AG08395 (cell line): ENCODE data around the gene FRZB.
"Not testable (repeated sequence)": the region's sequence is repeated elsewhere in the genome, so short reads cannot be mapped to it uniquely, and the experiment has no call there.

Experiments
- DNase-seq: peaks from one replicate; pipeline ENCODE4 v3.0.0; 2012; ENCODE audit warnings: mixed read lengths, low spot score

FRZB gene

DNA sequence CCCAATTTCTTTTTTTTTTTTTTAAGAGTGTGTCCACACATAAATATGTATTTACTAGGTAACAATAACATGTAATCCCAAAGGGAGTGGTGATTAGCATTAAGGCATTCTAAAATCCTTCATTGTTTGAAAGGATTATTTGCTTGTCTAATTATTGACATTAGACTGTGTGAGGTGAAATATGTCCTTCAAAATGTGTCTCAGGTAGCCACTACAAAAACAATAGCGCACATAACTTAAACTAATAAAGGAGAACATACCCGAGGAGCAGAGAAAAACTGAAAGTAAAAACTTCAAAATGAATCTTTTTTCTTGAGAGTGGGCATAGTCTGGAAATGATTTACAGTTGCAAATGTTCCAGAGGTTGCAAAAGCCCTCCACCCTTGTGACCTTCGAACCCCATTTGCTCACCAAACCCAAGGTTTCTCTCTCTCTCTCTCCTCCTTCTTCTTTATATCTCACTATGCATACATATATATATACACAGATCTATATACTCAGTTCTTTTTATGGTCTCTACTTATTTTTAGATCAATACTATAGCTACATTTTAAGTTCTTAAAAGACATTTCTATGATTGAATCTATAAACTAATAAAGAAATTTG, 24.4 kb upstream of the FRZB start:
- DNase-seq: no peak

DNA sequence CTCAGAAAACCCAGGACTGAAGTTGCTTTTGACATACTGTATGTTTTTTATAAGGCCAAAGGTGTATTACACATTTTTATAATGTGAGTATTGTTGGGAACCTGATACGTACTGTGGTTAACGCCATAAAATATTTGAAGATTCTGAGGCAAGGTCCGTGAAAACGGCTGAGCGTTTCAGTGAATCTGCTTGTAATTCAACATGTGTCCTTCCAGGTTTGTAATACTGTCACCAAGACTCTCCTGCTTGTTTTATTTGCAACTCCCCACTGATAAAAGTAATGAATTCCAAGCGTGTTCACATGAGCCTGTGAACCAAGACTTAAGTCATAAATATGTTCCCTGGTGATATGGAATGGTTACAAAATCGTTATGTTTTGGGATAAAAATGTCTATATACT, 23.9 kb upstream of the FRZB start:
- DNase-seq: no peak

DNA sequence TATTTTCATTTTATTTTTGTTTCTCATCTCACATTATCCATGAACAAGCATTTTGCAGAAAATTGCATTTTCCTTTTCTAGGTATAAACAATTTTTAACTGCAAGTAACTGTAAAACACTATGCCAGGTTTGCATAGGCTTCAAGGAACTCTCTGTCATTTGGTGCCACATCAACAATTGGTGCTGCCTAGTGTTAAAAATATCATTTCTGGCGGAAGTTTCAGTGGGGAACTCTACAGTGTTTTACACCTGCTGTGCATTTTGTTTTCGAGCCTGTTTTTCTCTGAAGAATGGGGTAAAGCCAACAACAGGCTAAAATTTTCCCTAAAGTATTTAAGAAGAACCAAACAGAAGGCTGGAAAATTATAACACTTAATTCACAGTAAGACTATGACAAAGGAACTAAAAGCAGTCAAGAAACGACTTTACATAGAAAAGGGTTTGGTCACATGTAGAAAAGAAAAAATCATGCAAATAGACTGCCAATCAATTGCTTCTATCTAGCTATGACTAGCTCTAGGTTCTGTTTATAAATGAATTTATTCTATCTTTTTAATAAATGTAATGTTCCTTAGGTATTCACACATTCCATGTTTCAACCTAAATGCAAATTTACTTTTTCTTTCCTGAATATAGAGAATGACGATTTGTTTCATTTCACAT, 21.4 kb upstream of the FRZB start:
- no peak for DNase-seq

DNA sequence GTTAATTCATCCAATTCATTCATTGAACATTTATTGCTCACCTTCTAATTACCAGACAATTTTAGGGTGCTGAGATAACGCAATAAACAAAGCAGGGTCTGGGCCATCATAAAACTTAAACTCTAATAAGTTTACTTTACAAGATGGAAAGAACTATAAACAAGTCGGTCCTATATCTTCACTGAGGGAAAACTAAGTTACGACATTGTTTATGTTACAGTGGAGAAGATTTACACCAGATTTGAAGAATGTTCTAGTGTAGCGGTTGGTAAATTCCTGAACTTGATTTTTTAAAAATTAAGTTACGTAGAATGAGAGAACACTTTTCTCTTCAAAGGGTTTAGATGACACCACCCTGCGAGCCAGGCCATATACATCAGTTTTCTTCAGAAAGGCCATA, 20.7 kb upstream of the FRZB start:
- no peak for DNase-seq

DNA sequence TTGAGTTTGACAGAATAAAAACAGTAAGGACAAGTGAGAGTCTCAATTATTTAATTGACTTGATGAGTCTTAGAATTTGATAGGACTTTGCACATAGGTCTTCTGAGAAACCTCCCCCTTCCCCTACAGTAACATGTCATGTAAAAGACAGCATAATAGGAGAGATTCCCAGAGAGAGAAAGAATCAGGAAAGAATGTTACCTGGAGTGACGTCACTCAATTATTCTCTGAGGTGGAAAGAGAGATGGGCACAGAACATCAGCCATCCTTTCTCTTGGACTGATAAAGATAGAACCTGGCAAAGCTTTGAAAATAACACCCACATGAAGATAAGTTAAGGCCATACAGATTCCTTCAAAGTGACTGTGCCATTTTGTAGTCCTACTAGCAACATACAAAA, 19.3 kb upstream of the FRZB start:
- DNase-seq: no peak

DNA sequence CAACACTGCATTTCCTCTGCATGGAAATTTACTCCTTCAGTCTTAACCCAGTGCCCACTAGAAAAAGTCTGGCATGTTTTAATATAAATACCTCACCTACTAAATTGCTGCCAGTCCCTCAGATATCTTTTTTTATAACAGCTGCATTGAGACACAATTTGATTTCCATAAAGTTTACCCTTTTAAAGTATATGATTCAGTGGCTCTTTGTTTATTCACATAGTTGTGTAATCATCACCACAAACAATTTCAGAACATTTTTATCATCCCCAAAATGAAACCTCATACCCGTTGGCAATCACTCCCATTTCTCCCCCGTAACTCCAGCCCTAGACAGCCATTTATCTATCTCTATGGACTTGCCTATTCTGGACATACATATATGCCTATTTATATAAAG, 17.0 kb upstream of the FRZB start:
- DNase-seq: no peak

DNA sequence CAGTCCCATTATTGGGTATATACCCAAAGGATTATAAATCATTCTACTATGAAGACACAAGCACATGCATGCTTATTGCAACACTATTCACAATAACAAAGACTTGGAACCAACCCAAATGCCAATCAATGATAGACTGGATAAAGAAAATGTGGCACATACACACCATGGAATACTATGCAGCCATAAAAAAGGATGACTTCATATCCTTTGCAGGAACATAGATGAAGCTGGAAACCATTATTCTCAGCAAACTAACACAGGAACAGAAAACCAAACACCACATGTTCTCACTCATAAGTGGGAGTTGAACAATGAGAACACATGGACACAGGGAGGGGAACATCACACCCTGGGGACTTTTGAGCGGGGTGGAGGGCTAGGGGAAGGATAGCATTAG, 13.7 kb upstream of the FRZB start:
- not testable (repeated sequence) for DNase-seq

DNA sequence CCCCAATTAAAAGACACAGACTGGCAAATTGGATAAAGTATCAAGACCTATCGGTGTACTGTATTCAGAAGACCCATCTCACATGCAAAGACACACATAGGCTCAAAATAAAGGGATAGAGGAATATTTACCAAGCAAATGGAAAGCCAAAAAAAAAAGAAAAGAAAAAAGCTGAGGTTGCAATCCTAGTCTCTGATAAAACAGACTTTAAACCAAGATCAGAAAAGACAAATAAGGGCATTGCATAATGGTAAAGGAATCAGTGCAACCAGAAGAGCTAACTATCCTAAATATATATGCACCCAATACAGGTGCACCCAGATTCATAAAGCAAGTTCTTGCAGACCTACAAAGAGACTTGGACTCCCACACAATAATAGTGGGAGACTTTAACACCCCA, 10.2 kb upstream of the FRZB start:
- not testable (repeated sequence) for DNase-seq

DNA sequence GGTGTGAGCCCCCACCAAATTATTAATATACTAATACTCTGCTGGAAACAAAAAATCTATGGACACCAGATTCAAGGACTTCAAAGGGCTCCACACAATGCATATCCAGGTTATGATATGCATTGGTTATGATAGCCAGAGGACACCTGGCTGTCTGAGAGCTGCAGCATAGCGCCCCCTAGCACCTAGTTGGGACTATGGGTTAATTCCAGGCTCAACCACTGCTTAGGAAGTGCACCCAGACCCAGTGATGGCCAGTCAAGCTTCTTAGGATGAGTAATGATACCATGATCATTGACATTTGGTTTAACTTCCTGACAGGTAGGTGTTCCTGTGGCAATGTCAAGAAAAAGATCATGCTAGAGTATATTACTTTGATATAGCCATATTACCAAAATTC, 3.8 kb upstream of the FRZB start:
- DNase-seq: no peak

DNA sequence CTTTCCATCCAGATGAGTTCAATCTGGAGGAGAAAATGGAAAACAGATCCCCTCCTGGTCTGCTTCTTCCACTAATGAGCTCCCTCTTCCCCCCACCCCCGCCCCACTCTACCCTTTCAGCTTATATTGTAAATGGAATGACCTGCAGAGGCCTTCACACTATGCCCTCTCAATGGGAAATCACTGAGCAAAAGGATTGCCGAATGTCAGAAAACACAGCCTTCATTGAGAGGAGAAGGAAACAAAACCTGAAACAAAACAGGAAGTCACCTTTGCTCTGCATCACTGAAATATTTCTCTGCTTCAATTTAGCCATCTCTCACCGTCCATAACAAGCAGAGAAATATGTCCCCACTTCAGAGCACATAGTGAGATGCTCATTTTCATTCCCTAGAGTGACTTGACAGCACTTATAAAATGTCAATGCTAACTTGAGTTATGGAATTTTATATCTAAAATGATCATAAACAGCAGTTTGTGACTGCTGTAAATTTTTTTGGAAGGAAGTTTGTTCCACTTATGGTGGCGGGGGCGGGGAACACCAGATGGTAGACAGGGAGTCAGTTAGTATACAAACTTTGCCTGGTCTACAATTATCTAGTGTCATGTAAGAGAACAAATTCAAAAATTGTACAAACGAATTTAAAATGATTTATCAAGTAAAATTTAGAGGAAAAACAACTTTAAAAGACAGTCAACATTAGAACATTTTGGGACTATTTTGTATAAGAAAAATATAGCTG, 1.8 kb upstream of the FRZB start:
- no peak for DNase-seq

DNA sequence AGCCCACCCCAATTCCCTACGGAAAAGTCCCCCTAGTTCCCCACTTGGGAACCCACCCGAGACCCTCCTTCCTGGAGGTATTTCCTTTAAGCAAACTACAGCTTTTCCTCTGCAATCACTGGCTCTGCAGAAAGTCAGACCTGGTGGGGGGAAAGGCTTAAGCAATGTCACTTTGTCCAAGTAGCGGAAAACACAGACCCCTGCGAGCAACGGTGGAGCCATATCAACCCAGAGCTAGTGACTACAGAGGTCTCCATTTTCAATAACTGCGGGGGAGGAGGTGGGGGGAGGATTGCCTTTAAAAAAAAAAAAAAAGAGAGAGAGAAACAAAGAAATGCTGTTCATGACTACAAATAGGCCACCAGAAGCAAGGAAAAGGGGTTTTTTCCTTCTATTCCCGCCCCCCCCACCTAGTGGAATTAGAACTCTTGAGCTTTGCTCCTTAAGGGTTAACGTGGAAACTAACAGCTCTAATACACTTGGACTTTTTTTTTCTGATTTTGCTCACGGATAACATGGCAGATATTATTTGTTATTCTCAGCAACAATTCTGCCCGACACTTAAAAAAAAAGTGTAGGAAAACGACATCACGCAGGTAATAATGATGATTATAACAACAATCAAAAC, 1.1 kb upstream of the FRZB start:
- peak; percentile 2 for DNase-seq

DNA sequence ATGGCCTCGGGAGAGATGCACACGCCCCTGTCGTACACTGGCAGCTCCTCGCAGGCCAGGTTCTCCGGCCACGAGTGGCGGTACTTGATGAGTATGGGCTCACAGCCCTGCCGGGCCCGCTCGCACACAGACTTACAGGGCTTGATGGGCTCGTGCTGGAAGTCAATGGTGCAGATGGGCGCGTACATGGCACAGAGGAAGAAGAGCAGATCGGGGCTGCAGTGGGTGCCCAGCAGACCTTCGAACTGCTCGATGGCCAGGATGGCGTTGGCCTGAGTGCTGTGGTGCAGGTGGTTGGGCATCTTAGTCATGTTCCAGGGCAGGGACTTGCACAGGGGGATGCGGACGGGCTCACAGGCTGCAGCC, 359 bp downstream of the FRZB start:
- no peak for DNase-seq

DNA sequence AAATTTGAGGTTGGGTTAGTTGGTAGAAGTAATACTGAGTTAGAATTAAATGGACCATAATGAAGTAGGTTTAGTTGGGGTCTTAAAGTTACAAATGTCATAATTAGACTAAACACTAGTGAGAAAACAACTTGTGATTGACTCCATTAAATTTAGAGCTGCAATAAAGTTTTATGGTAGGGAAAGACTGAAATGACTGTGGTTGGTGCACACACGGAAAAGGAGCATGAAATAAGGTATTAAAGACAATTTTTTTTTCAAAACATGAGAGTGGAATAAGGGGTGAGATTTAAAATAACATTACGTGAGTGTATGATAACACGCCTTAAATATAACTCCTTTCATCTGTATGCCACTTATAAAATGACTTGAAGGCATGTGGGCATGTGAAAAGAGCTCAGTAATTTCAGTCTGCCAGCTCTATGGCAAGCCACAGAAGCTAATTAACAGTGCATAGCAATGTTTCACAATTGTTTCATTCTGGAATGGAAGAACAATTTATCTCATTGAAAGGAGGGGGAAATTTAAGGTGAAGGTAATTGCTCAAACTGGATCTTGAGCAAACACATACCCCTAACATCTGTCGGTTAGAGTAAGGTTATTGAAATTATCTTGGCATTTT, 1.4 kb downstream of the FRZB start:
- DNase-seq: no peak

DNA sequence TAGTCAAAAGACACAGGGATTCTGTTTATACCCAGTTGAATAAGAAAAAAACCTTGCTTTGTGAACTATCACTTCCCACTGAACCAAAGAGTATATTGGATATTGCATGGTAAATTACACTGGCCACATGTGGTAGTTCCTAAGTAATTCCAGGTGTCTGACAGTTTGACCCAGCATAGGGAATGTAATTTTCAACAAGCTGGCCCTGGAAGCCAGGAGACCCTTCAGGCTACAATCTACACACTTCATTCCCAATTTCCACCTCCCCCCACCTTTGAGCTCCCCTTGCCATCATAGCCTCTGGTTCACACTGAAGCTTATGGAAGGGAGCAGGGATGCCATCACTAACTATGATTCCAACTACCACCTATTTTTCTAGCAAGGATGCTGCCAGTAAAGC, 2.8 kb downstream of the FRZB start:
- DNase-seq: no peak

DNA sequence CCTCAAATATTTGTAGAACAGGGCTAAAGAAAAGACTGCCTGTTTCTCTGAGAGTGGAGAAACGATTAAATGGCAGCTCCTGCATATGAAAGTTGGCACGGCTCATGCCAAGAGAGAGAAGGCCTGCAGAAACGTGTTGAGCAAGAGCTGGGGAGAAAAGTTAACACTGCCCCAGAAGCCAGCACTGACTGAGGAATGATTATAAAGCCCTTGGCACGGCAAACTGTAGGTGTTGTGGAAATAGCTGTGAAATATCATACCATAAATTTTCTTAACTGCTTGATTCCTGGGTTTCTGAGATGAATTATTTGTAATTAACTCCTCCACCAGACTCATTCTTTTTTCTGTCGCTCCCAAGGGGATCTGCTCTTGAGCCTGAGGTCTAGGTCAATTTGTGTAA, 4.3 kb downstream of the FRZB start:
- no peak for DNase-seq

DNA sequence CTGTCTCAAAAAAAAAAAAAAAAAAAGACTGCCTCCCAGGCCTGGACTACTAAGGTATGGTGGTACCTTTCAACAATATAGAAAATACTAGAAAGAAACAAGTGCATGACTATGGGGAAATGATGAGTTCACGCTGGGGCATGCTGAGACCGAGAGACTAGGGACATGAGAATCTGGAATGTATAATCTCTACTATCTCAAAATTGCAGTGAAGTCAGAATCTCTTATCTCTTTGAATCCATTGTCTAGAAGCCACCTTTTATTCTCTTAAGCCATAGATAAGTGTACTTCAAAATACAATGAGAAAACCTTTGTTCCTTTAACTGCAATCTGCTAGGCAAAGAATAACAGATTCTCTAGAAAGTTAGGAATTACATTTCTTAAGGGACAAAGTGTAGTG, 5.6 kb downstream of the FRZB start:
- DNase-seq: no peak

DNA sequence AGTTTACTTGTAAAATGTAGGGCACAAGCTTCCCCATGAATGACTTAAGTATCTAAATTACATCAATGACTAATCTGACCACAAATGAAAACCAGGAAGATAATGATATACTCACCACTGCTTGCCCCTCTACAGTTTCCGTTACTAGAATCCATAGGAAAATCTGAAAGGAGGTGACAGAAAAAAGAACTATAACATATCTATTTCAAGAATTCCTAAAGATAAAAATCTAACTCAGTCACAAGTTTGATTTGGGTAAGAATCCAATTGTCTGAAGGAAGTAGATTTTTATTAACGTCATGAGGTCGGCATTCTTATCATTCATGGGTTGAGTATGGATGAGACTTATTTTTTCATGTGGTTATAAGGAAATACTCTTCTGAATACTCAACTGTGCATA, 7.8 kb downstream of the FRZB start:
- DNase-seq: no peak

DNA sequence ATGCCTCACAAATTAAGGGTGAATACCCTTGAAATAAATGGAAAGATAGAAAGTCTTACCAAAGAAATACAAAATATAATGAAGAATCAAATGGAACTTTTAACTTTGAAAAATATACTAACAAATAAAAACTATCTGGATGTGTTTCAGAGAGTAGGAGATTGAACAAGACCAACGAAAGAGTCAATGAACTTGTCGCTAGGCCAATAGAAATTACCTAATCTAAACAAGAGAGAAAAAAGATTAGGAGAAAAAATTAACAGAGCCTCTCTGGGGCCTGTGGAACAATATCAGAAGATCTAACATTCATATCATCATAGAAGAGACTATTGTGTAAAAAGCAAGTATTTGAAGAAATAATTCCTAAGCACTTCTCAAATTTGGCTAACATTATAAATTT, 11.1 kb downstream of the FRZB start:
- no peak for DNase-seq

DNA sequence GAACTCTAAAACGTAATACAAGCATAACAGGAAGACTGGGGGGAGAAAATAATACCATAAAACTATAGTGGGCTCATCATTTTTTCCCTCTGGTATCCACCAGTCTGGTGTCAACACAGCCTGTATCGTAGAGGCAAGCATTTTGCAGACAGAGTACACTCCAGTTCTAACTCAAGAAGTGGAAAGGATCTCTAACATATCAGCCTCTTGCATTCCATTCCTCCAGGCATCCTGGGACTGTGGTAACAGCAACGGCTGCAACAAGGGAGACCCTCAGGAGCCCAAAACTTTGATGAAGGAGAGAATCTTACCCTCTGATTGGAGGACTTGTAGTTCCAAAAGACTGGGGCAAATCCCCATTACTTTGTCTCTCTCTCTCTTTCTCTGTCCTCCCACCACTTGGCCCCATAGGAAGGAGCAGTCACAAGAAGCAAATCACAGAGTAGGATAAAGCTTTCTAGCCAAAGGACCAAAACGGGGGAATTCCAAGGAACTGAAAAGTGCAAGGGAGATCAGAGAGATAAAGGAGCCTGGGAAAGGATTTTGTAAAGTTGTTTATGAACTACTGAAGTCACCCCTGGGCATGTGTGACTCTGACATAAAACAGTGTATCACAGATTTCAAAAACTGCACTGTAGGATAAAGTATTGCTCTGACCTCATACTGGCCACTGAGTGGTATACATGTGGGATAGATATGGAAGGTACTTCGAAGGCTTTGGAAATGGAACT, 11.9 kb downstream of the FRZB start:
- no peak for DNase-seq

DNA sequence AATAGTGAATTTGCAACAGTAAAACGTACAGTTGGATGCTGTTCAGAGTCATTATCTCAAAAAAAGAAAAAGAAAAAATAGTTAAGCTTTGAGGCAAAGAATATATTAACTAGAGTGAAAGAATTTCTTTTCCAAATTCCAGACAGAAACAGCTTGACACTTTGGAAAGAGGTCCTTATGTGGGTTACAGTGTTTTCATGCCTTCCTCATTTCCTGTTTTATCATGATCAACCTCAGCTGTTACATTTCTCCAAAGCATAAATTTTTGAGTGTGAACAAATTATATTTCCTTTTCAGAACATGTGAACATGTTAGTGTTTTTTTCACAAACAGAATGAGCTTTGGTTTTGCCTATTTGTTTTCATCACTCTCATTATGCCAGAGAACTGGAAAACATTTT, 13.6 kb downstream of the FRZB start:
- no peak for DNase-seq

DNA sequence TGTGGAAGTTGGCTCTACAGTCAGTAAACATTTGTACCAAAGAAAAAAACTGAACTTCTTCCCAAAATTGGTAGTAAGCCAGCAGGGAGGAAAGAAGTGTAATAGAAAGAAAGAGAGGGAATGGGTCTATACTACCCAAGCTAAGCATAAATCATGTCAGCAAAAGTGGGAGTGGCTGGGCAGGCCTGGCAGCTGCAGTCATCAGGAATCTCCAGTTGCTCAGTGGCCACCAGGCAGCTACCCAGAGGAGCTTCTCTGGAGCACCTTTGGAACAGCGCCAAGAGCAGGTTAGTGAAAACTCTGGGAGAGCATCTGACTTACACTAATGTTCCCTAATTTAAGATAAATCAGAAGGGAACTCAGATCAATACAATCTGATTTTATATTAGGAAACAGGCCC, 14.3 kb downstream of the FRZB start:
- no peak for DNase-seq

DNA sequence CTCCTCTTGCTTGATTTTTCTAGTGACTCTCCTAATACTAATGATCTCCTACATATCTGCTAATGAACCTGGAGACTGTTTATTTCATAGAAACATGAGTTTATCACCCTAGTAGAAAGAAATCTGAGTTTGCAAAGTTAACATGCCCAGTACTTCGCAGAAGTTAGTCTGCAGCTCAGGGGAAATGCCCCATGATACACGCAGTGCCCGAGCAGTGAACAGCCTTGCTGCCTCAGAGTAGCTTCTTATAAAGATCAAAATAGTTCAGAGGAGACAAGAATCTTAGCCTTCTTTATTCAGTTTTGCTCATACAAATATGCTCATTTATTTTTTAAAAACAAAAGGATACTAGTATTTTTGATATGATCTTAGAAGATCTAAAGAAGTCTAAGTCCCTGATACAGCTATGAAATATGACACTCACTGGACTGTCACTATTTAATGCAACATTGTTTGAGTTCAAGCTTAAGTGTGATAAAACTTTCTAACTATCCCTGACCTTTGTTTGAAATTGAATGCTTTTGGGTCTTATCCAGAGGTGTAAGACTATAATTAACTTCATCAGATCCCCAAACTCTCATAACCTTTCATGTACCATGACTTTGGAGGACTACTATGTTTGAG, 20.5 kb downstream of the FRZB start:
- DNase-seq: no peak
